Neural cell (in vitro differentiated cells): ENCODE data around the gene RBBP7.

Experiments used
- CTCF ChIP-seq: fragments of 450-650 bp; IDR thresholded peaks from 2 replicates; pipeline ENCODE4 v1.5.1; 2014; ENCODE audit warnings: antibody characterized with exemption, mild to moderate bottlenecking, moderate library complexity; ENCODE audit not compliant: poor library complexity, severe bottlenecking
- EP300 ChIP-seq: fragments of 450-650 bp; conservative IDR thresholded peaks from 2 replicates; pipeline ENCODE4 v1.6.1; 2014; ENCODE audit warnings: antibody characterized with exemption, mild to moderate bottlenecking, moderate library complexity; ENCODE audit not compliant: poor library complexity, severe bottlenecking
- EZH2 ChIP-seq: fragments of 200-600, 300-800 bp; shearing (Covaris generic), sonication (generic); IDR thresholded peaks from 2 replicates; pipeline ENCODE4 v1.6.1; 2014; ENCODE audit warnings: antibody characterized with exemption, low read length, borderline replicate concordance, mild to moderate bottlenecking; ENCODE audit not compliant: insufficient read depth, poor library complexity, severe bottlenecking
- MXI1 ChIP-seq: fragments of 450-650 bp; conservative IDR thresholded peaks from 2 replicates; pipeline ENCODE4 v1.6.1; 2014; ENCODE audit warnings: antibody characterized with exemption, mild to moderate bottlenecking; ENCODE audit not compliant: poor library complexity, severe bottlenecking
- POLR2AphosphoS5 ChIP-seq: IDR thresholded peaks from 2 replicates; pipeline ENCODE4 v1.6.1; 2012
- RAD21 ChIP-seq: fragments of 450-650 bp; conservative IDR thresholded peaks from 2 replicates; pipeline ENCODE4 v1.6.1; 2014; ENCODE audit warnings: antibody characterized with exemption, mild to moderate bottlenecking, moderate library complexity
- SMC3 ChIP-seq: fragments of 450-650 bp; conservative IDR thresholded peaks from 2 replicates; pipeline ENCODE4 v1.6.1; 2014; ENCODE audit warnings: antibody characterized with exemption, mild to moderate bottlenecking, moderate library complexity; ENCODE audit not compliant: poor library complexity
- TAF1 ChIP-seq: IDR thresholded peaks from 2 replicates; pipeline ENCODE4 v1.6.1; 2012; ENCODE audit warnings: low read depth

GRCh38 chrX:16836371-16836770 is 33.8 kb downstream of the RBBP7 start:
- TF ChIP-seq CTCF, result no peak
- TF ChIP-seq POLR2AphosphoS5, result no peak
- no peak for TF ChIP-seq MXI1
- TF ChIP-seq SMC3, result no peak
- no peak for TF ChIP-seq EZH2
- TF ChIP-seq TAF1, result no peak
- TF ChIP-seq EP300, result no peak
- no peak for TF ChIP-seq RAD21
